HG02798 (cell line): ENCODE data around the gene THADA.

Experiments
- ATAC-seq: cut with Tn5 transposase; IDR thresholded peaks from one replicate; pipeline ENCODE4 v1.9.1; 2021; ENCODE audit warnings: mild to moderate bottlenecking; ENCODE audit not compliant: unreplicated experiment, poor library complexity

The THADA gene

GRCh38 chr2:43469713-43470112, 126.1 kb downstream of the THADA start:
- no peak for ATAC-seq

DNA sequence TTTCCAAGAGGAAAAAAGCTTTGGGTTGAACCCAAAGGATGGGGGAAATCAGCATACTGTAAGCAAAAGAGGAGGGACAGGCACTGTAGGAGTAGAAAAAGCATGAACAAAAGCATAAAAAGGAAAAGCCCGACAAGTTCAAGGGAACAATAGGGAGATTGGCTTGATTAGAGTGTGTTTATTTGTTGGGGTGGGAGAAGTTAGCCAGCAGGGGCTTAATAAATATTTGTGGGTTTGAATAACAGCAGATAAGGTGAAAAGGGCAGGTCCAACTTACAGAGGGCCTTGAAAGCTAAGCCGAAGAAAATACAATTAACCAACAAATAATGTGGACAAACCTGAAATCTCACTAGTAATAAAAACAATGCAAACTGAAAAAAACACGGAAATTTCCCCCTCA, 126.7 kb downstream of the THADA start:
- no peak for ATAC-seq

DNA sequence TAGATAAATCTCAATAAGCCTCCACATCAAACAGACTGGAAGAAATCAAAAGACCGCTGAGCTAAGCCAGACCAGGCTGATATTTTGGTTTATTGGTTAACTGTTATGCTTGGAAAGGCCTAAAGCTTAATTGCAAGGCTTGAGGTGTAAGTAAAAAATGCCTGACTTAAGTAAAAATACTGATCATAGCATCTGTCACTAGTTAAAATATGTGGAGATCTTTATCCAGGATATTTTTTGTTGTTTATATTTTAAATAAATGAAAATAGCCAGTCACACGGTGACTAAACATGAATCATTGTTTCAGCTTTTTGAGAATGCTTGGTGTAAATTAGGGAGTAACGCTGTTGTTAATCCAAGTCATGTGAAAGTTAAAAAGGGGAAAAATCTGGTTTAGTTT, 127.9 kb downstream of the THADA start:
- ATAC-seq, result no peak

GRCh38 chr2:43465234-43465633, 130.6 kb downstream of the THADA start:
- no peak for ATAC-seq

DNA sequence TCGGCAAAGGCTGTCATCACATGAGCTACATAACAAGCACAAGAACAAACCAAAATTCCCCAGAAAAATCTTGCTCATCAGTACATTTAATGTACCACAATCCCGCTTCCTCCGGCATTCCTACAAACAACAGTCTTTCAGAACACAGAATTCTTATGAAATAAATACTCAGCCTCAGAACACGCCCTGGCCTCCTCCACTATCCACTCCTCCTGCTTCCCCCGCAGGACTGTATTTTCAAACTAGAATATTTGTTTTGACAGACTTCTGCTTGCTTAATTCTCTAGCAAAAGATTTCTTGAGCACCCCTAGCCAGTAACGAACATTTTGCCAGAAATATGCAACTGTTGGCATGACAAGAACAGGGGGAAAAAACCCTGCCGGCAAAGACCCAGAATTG, 131.2 kb downstream of the THADA start:
- no peak for ATAC-seq

DNA sequence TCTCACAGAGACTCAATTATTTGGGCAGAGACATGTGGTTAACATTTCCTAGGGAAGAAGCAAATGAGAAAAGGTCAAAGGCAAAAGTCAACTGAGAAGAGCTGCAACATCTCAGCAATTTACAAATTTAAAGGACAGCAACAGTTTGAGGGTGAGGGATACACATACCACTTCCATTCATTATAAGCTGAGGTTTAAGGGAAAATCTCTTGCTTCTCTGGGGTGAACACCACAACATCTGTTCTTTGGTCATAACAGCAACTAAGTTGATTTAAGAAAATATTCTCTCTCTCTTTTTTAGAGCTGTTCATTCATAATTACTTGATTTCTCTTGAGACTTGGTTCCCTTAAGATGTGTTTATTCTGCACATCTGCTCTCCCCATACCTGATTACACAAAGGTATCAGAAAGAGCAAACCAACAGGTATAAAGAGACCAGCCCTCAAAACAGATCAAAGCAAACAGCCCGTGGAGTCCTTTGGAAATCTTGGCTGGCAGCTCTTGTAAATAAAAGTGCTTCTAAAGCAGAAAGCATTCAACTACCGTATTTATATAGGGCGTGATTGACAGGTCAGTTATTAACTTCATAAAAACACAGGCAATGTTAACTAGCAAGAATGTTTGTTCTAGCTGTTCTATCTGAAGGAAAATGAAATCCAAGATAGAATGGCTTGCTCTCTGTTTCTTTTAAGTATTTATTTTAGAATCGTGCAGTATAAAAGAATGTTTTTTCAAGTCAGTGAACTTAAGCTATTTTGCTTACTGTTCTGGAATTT, 132.8 kb downstream of the THADA start:
- ATAC-seq, result no peak

- peak; percentile 89 for ATAC-seq
Observed at GRCh38 chr2:43461453-43462073, 134.3 kb downstream of the THADA start.

- no peak for ATAC-seq
Observed at GRCh38 chr2:43460611-43461365, 135.1 kb downstream of the THADA start.

DNA sequence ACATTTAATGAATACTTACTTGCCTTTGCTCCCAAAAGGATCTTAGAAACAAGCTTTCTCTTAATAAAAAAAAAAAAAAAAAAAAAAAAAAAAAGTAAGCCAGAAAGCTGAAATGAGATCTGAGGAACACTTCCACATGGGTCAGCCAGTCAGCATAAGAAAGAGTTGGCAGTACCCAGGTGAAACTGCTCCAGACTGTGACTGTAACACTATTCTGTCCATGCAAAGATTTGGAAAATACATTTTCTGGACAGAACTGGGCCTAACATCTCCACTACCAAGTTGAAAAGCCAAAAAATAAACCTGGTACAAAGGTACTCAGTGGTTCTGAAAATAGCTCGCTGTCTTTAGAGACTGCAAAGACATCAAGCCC, 135.7 kb downstream of the THADA start:
- no peak for ATAC-seq

- ATAC-seq, result no peak
Observed at GRCh38 chr2:43459446-43460173, 136.2 kb downstream of the THADA start.

DNA sequence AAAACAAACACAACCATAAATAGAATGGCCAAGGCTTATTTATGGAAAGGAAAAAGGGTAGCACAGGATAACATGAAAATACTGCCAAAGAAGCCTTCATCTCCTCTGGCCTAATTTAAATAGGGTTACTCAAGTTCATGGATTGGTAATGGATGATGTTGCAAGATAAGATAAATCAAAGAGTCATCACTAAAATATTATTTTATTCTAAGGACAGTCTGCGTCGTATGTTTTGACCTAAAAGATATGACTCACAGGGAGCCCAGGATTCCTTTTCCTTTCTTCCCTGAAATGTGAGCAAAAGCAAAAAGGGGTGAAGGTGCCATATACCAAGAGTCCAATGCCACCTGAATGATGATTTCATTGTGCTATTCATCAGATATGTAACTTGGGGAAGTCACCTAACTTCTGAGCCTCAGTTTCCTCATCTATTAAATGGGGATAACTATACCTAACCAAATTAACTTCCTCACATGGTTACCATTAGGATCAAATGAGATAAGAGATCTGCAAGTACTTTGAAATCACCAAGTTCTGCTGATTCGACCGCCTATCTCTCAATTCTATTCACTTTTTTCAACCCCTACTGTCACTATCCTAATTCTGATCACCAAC, 137.7 kb downstream of the THADA start:
- ATAC-seq, result no peak

DNA sequence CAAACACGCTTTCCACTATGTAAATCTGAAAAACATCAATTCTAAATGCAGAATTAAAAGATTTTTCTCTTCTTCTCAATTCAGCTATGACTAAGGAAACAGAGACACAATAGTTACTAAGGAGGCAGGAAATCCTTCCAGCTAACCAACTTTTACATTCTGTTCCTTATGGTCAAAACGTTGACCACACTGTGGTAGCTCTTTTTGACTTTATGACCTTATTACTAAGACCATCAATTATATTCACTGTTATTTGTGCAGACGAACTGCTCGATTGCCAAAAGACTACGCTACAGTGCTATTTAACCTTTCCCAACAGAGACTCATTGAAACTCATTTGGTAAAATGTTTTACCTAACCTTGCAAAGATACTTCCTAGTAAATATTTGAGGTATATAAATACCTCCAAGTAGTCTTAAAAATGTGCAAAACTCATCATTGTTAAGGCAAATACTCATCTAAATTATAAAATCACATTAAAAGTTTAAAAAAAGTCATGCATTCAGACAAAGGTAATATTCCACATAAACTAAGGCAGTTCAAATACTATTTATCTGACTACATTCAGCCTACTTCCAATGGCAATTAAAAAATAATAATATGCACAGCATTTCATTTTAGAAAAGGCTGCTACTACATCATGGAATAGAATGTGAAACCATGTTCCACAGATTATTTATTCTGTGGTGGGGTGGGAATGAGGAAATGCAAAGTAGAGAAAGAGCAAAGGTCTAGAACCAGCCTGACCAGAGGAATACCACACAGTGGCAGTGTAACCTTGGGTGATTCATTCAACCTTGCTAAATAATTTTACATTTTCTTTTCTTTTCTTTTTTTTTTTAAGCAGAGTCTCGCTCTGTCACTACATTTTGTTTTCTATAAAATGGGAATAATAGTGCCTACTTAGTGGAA, 139.9 kb downstream of the THADA start:
- ATAC-seq, result no peak

GRCh38 chr2:43455296-43455695, 140.5 kb downstream of the THADA start:
- no peak for ATAC-seq

DNA sequence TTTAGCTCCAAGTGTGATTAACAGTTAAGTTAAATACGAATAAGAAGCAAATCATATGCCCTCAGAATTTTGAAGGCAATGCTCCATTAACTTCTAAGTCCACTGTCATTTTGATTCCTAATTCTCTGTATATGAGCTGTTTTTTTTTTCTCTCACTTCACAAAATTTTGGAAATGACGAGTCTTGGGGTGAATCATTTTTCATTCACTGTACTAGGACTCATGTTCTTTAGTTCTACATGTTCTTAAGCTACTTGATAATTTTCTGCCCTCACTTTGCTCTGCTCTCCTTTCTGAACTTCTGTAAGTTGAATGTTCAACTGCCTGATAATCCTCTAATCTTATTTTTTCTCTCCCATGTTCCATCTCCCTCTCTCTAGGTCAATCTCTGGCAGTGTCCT, 141.0 kb downstream of the THADA start:
- no peak for ATAC-seq

DNA sequence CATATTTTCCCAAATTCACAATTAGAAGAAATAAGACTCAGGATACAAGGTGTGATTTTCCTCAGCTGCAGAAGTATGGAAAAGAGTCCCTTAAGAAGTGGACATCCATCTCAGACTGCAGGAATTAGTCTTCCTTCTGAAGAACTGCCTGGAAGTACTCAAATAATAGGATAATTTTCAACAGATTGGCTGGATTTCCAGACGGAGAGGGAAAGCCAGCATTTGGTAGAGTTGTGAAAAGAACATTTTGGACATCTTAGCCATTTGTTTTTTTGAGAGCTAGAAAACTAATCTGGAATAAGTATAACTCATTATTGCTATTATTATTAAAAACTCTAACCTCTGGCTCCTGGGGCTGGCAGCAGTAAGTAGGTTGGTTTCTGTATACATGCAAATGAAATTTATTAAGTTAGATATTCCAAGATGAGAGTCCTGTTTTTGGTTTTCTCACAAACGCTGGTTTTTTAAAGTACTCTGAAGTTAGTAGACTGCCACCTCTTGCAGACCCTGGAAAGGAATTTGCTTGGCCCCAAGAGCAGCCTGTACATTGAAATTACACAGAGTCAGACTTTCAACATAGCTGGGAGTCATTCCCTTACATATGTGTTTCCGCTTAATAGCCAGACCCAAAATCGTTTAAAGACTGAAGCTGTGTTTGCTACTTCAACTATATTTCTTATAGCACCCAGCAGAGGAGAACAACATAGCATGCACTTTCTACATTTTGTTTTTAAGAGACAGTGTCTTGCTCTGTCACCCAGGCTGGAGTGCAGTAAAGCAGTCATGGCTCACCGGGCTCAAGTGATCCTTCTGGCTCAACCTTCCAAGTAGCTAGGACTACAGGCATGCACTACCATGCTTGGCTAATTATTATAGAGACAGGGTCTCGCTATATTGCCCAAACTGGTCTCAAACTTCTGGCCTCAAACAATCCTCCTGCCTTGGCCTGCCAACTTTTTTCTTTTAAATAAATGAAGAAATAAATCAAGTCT, 142.4 kb downstream of the THADA start:
- no peak for ATAC-seq

DNA sequence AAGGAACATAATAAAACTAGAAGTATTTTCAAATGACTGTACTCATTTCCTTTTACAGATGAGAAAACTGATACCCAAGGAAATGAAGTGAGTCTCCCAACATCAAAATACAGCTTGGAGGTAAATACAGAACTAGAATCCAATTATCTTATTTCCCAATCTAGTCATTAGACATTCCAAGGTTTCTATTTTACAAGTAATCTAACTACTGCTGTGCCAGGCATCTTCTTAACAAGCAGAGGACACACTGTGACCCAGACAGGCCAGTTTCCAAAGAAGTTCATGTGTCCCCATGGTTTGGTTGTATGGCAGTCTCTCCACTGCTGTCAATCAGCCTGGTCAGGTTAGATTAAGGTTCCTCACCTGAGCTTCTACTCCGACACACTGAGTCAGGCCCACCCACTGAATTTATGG, 143.5 kb downstream of the THADA start:
- no peak for ATAC-seq

- no peak for ATAC-seq
Observed at GRCh38 chr2:43450617-43451016, 145.2 kb downstream of the THADA start.

- ATAC-seq, result no peak
Observed at GRCh38 chr2:43448822-43449110, 147.1 kb downstream of the THADA start.
